22Rv1 (cell line): ENCODE measurements around the gene DBI.

Source experiments
- H3K27ac ChIP-seq: fragments of 450-650 bp; 2 replicates; pipeline ENCODE4 v1.5.1; 2017
- CTCF ChIP-seq: fragments of 450-650 bp; IDR thresholded peaks from 2 replicates; pipeline ENCODE4 v1.5.1; 2017; ENCODE audit warnings: mild to moderate bottlenecking
- ZFX ChIP-seq: fragments of 450-650 bp; IDR thresholded peaks from 2 replicates; pipeline ENCODE4 v1.6.1; 2017; ENCODE audit warnings: antibody characterized with exemption, borderline replicate concordance

DBI gene

GRCh38 chr2:119366649-119367471, at the start of gene DBI, which contains the start of gene C2orf76:
TSS of gene DBI (plus strand) at chr2:119366977. CDS start at chr2:119367052, 75 bp downstream.
TSS of gene C2orf76 (minus strand) at chr2:119366834. CDS start at chr2:119339959, 26,875 bp downstream.
- H3K27ac ChIP-seq: peak within 1 kb of the TSS; percentile 84
- TF ChIP-seq ZFX (no peak), CTCF (no peak)

- no peak for TF ChIP-seq CTCF
- no peak for TF ChIP-seq ZFX
- no peak overlapping the region for H3K27ac ChIP-seq
These were observed 49.2 kb upstream of the DBI start for GRCh38 chr2:119317554-119317953.

GRCh38 chr2:119319593-119319992, 47.2 kb upstream of the DBI start:
- TF ChIP-seq CTCF (no peak), ZFX (no peak)
- peak overlapping the region; percentile 20; the same call in 1 of the 2 replicates for H3K27ac ChIP-seq

GRCh38 chr2:119323459-119323858, 43.3 kb upstream of the DBI start:
- H3K27ac ChIP-seq: no peak overlapping the region
- TF ChIP-seq CTCF (no peak), ZFX (no peak)

GRCh38 chr2:119324685-119325270, 42.0 kb upstream of the DBI start:
- H3K27ac ChIP-seq: no peak overlapping the region
- TF ChIP-seq ZFX (no peak), CTCF (no peak)

GRCh38 chr2:119326938-119327337, 39.8 kb upstream of the DBI start:
- TF ChIP-seq CTCF (no peak), ZFX (no peak)
- no peak overlapping the region for H3K27ac ChIP-seq

- H3K27ac ChIP-seq: no peak overlapping the region
- TF ChIP-seq CTCF (no peak), ZFX (no peak)
These were observed 39.3 kb upstream of the DBI start for GRCh38 chr2:119327431-119327830.
